ENCODE data around the gene AKT1. TPM values are rescaled to one million over a fixed set of nuclear protein-coding genes. Genes with fewer than 3 reads are reported as not detected.

AKT1 gene
- total RNA-seq, 2 experiments from 2014 or later = 116 to 121 TPM

DNA sequence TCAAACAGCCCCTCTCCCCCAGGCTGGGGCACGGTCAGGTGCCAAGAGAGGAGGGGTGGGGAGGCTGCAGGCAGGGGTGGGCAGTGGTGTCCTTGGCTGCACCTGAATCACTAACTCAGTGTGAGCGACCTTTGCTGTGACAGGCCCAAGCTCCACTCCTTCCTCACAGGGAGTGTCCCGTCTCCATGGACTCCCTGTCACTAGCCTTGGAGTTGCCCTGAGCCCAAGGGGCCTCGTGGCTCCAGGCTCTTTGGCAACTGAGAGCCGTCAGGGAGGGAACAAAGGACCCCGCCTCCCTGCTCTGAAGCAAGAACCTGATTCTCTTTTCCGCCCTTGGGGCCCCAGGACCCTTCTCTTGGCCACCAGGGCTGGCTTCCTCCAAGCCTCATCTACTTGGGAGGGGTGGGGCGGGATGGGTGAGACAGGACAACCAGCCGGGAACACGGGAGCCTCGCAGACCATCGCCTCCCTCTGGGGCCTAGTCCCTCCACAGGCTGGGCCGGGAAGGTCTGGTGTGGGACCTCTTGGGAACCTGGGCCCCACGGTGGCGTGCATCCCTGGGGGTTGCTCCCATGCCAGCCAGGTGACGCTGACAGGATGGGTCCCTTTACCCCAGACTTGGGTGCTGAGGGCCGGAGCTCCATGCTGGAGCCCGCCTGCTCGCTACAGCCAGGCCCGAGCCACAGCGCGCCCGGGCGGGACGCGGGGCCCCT, 72.5 kb downstream of the AKT1 start:
- no peak for DNase-seq
- Mint-ChIP-seq H3K27ac (no peak overlapping the region), H3K4me1 (ENCODE audit: low read depth) (no peaks in the 10 kb centered on the region), H3K9me3 (no peaks in the 10 kb centered on the region), H3K27me3 (no peaks in the 10 kb centered on the region), H3K4me3 (no peak overlapping the region), H3K36me3 (ENCODE audit: low read depth) (no peaks in the 10 kb centered on the region)
- ChIA-PET CTCF (interaction anchor here (0.6 to 4.7 kb wide), 8 partner anchors 14 to 78 kb away, joined by 3 to 20 read pairs (median 4); partner anchors contain the start of gene SIVA1), POLR2A (no interaction called here)
- intact Hi-C loops (cut with micrococcal nuclease) = no loop called here
- no peak for ATAC-seq
- TF ChIP-seq, protein P1, sequence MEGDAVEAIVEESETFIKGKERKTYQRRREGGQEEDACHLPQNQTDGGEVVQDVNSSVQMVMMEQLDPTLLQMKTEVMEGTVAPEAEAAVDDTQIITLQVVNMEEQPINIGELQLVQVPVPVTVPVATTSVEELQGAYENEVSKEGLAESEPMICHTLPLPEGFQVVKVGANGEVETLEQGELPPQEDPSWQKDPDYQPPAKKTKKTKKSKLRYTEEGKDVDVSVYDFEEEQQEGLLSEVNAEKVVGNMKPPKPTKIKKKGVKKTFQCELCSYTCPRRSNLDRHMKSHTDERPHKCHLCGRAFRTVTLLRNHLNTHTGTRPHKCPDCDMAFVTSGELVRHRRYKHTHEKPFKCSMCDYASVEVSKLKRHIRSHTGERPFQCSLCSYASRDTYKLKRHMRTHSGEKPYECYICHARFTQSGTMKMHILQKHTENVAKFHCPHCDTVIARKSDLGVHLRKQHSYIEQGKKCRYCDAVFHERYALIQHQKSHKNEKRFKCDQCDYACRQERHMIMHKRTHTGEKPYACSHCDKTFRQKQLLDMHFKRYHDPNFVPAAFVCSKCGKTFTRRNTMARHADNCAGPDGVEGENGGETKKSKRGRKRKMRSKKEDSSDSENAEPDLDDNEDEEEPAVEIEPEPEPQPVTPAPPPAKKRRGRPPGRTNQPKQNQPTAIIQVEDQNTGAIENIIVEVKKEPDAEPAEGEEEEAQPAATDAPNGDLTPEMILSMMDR (IDR thresholded peaks at IDR 0.05) = no peak

DNA sequence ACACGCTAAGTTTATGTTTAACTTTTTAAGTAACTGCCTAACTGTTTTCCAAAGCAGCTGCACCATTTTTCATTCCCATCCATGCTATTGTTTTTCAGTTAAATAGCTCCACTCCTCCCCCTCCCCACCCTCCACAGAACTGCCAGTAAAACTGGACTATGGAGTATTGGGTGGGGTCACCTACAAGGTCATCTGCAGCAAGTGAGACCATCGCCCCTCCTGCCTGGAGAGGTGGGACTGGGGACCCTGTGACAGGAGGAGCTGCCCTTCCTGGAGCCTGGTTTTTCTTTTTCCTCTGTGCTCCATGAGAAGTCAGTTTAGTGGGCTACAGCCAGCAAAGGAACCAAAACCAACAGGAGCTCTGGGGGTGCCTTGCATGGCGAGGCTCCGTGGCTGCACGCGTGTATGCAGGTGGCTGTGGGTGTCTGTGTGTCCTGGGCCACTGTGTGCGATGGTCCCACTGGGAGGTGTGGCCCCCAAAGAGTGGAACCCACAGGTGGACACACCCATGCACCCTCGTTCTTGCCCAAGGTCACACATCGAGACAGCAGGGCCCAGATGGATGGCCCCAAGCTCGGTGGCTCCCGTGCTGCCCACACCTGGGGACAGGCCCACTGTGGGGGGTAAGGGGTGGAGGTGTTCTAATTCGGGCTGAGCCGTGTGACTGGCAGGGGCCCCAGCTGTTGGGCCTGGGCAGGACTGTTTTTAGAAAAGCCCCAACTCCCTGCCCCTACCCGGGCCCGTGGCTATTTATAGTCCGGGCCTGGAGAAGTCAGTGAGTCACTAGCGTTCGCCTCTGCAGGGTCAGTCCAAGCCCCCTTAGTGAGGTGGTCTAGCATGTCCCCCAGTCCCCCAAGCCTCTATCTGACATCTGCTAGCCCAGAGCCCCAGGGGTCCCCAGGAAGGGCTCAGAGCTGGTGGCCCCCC, 73.8 kb downstream of the AKT1 start:
- H3K9me3 Mint-ChIP-seq = no peaks in the 10 kb centered on the region
- ATAC-seq = no peak
- POLR2A ChIA-PET = interaction anchor here (0.7 kb wide), 1 partner anchor 14 kb away, joined by 3 read pairs; no protein-coding TSS in a partner anchor
- no peaks in the 10 kb centered on the region for H3K4me1 Mint-ChIP-seq (ENCODE audit: low read depth)
- TF ChIP-seq, protein P1 (IDR thresholded peaks at IDR 0.05) = no peak
- CTCF ChIA-PET = interaction anchor here (1.0 to 4.7 kb wide), 2 partner anchors 19 to 32 kb away, joined by 3 to 20 read pairs; partner anchors contain the start of gene SIVA1
- H3K36me3 Mint-ChIP-seq (ENCODE audit: low read depth) = no peaks in the 10 kb centered on the region
- no peak overlapping the region for H3K27ac Mint-ChIP-seq
- no peak for DNase-seq
- no peak overlapping the region for H3K4me3 Mint-ChIP-seq
- intact Hi-C loops (cut with micrococcal nuclease) = no loop called here
- no peaks in the 10 kb centered on the region for H3K27me3 Mint-ChIP-seq

Other genes starting within 250 kb of the AKT1 start
- not detected for gene C14orf180, start 216.0 kb downstream of the AKT1 start, total RNA-seq
- gene TMEM179, start 191.0 kb downstream of the AKT1 start, total RNA-seq = not detected
- 10 to 100 TPM; 61.5 to 65.0 TPM for gene INF2, start 106.1 kb downstream of the AKT1 start, total RNA-seq
- gene ADSS1, start 71.5 kb downstream of the AKT1 start, total RNA-seq = 1 to 10 TPM; 2.7 to 3.0 TPM
- 100 to 1,000 TPM; 115 to 125 TPM for gene SIVA1, start 42.6 kb downstream of the AKT1 start, total RNA-seq
- 1 to 10 TPM; 1.3 TPM for gene ZBTB42, start 5.4 kb upstream of the AKT1 start, total RNA-seq
- 1 to 10 TPM; 2.2 to 2.3 TPM for gene CEP170B, start 69.5 kb upstream of the AKT1 start, total RNA-seq
- not detected for gene PLD4, start 129.1 kb upstream of the AKT1 start, total RNA-seq
- under 1 TPM in 1 of 2 experiments, not detected in 1; 0.02 TPM for gene AHNAK2, start 182.6 kb upstream of the AKT1 start, total RNA-seq
- gene CLBA1, start 190.0 kb upstream of the AKT1 start, total RNA-seq = under 1 TPM; 0.47 to 0.67 TPM
- gene CDCA4, start 225.3 kb upstream of the AKT1 start, total RNA-seq = 10 to 100 TPM; 59.4 to 63.5 TPM